GM21576 (cell line): ENCODE measurements around the gene SPINT1.

Experiments used
- ATAC-seq: cut with Tn5 transposase; IDR thresholded peaks from one replicate; pipeline ENCODE4 v1.9.1; 2021; ENCODE audit warnings: mild to moderate bottlenecking, moderate library complexity; ENCODE audit not compliant: unreplicated experiment

SPINT1 gene

DNA sequence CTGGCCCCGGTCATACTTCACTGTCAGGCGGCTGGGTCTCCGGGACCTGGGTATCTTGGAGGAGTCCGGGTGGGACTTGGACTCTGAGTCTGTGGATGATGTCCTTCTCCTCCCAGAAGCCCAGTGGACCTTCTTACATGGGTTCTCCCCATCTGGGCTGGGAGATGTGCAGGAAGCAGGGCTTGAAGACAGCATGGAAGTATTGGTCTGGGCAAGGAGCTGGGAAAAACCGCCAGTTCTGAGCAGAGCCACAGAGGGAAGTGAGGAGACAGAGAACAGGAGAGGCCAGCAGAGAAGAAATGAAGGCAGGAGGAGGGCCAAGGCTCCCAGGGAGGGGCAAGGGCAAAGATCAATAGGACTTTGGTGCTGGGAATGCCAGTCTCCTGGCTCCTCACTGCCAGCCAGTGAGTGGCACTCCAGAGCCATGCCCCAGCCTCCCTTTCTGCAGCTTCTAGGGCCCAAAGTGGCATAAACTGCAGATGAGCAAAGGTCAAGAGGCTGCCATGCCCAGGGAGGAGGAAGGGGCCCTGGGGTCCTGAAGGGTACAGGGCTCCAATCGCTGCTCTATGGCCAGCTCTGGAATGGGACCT, 15.3 kb upstream of the SPINT1 start, which contains the start of gene PPP1R14D:
TSS of gene PPP1R14D (minus strand) at position 262 of the 590 bp plus-strand sequence. CDS start at position 195, 67 bp downstream.
- ATAC-seq: no peak

DNA sequence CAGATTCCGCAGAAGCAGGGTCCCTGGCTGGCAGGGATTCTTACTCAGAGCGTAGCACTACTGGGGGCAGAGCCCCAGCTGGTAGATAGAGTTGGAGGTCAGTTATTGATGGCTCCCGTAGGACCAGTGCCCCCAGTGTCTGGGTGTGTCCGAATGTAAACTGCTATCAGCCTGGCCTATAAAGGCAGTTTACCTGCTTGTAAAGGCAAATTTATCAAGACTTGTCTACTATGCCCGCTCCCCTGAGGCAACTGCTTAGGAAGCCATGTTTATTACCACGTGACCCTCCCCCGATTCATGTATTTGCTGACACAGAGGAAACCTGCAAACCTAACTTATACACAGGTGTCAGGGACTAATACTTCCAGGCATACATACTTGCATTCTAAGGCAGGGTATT, 14.7 kb upstream of the SPINT1 start:
- ATAC-seq: no peak

DNA sequence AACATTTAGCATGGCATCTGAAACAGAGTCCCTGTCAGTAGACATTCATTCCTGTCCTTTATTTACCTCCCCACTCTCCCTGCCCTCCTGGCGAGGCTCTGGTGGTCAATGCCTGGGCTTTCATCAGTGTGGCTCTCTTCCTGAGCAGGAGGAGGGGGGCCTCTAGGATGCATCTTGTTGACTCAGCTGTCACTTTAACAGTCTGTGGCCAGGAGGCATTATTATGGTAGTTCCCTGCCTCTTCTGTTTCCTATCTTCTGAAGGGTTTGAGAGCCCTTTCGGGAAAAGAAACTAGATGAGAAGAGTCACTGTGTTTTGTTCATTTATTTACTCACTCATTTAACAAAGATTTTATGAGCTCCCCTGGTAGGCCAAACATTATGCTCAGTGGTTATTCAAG, 13.0 kb upstream of the SPINT1 start:
- ATAC-seq: no peak

DNA sequence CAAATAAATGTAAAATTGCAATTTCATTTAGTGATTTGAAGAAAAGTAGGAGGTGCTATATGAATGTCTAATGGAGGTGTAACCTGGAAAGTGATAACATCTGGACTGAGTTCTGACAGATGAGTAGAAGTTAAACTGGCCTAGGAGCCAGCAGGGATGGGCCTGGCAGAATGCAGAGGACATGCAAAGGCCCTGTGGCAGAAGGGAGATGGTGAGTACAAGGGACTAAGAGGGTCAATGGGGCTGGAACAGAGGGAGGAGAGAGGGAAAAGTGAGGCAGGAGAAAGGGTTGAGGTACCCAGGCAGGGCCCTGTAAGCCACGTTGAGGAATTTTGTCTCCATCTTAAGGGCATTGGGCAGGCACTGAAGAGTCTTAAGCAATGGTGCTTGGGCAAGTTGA, 12.0 kb upstream of the SPINT1 start:
- no peak for ATAC-seq

DNA sequence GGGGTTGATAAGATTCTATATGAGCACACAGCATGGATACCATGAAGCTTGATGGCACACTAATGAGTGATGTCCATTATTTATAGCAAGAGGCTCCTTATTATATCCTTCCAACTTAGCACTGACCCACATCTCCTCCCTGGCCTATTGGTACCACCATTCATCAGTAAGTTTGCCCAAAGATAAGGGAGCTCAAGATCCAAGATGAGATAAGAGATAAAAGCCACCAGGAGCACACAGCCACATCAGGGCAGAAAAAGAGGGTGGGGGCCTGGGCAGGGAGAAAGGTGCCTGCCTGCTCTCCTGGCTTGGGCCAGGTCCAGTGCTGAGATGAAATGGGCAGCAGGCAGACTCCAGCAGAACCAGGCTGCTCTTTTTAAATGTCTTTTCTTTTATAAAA, 10.9 kb upstream of the SPINT1 start:
- ATAC-seq: no peak

DNA sequence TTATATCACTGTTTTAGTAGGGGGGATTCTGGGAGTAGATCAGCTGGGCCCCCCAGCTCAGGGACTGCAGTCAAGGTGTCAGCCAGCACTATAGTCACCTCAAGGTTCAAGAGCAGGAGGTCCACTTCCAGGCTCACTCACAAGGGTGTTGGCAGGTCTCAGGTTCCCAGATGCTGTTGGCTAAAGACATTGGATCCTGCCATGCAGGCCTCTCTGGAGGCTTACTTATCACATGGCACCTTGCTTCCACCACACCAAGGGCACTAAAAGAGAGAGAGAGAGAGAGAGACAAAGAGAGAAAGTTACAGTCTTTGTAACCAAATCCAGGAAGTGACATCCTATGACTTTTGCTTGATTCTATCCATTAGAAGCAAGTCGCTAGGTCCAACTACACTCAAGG, 7.8 kb upstream of the SPINT1 start:
- ATAC-seq: no peak

DNA sequence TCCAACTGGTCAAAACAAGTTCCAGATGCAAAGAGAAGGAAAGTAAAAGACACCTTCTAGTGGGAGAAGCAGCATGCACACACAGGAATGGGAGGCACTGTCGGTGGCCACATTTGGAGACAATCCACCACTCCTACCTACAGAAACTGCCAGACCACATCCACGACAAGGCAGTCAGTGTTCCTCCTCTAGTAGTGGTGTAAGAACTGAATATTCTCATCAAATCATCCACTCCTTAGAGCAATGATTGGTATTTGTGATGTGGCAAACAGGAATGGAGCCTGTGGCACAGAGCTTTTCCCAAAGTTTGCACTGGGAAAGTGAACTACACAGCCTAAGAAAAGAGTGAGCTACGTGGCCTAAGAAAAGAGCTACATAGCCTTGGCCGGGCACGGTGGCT, 5.1 kb upstream of the SPINT1 start:
- no peak for ATAC-seq

DNA sequence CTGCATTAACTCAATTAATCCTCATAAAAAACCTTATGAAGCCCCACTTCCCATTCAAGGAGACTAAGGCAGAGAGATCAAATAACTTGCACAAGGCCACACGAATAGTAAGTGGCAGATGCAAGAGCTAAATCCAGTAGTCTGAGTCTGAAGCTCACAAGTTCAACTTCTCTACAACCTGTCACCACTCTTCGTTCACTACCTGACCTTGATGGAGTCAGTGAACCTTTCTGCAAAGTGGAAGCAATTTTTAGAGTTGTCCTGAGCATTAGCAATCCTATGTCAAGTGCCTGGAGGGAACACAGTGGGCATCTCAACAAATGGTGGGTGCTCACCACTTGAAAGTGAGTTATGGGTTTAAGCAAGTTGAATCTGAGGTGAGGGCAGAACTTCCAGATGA, 2.1 kb upstream of the SPINT1 start:
- no peak for ATAC-seq

DNA sequence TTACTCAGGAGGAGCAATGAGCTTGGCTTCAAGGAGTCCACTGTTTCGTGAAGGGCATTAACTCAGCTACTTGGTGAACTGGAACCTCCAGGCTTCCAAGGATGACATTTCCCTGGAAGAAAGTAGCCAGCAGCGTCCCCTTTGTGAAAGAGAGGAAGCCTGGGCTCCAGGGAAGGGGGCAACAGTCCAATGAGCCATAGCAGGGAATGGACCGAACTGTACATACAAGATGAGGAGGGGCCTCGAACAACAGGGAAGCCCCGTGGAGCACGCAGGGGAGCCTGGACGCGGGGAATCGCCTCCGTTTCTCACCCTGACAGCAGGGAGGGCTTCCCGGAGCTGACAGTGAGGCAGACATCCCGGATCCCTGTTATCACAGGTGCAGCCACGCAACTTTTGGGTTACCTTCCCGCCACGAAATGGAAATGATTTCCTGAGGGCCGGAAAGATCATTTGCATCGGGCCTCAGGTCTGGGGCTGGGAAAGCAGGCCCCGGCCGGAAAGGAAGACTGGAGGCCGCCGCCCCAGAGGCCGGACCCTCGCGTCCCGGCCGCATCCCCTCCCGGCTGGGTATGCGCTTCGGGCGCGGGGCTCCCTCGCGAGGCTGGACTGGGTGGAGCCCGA, 475 bp upstream of the SPINT1 start:
- no peak for ATAC-seq

DNA sequence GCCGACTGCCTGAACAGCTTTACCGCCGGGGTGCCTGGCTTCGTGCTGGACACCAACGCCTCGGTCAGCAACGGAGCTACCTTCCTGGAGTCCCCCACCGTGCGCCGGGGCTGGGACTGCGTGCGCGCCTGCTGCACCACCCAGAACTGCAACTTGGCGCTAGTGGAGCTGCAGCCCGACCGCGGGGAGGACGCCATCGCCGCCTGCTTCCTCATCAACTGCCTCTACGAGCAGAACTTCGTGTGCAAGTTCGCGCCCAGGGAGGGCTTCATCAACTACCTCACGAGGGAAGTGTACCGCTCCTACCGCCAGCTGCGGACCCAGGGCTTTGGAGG, 815 bp downstream of the SPINT1 start:
- ATAC-seq: no peak

DNA sequence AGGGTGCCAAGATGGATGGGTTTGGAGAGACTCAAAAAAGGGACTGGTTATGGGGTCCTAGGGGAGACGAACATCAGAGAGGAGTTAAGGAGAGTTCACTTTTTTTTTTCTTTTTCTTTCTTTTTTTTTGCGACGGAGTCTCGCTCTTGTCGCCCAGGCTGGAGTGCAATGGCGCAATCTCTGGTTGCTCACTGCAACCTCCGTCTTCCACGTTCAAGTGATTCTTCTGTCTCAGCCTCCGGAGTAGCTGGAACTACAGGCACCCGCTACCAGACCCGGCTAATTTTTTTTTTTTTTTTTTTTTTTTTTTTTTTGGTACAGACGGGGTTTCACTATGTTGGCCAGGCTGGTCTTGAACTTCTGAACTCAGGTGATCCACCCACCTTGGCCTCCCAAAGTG, 1.2 kb downstream of the SPINT1 start:
- ATAC-seq: no peak

DNA sequence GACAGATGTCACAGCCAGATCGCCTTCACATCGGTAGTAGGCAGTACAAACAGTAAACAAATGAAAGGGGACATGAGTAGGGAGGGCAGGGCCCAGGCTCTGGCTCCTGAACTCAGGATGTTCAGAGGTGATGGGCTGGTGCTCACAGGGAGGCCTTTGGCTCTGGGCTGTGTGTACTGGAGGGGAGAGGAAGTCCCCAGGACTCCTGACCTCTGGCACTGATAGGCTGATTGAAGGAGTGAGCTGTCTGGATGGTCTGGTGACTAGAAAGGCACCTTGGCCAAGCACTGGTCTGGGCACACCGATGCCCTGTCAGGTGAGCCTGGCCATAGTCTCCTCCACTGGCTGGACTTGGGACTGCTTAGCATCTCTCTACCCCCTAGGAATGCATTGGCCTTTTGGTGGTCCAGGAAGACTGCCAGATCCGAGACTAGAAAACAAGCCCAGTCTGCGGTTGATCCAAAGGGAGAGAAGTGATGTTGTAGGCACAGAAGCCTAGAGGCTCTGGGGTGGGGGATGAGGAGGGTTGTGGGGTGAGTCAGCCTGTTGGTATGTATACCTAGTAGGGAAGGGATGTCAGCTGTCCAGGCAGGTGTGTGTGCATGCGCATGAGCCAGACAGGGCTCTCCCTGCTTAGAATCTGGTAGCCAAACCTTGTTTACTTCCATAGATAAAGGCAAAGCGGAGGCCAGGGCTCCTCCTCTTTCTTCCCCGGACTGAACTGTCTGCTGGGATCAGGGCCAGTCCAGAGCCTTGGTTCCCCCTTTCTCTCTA, 1.9 kb downstream of the SPINT1 start:
- no peak for ATAC-seq

DNA sequence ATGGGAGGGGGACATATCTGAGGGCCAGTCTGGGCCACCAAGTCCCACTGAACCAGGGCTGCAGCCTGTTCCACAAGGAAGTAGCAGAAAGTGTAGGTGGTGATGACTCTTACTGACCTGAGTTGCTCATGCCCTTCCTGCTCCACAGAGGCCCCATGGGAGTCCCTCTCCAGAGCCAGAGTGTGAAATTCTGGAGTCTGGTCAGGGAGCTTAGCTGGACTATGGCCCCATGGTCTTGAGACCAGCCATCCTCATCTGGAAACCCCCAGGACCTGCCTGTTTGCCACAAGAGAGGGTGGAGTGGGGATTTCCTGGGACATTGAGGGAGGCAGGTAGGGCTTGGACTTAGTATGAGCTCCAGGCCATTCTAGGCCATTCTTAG, 3.0 kb downstream of the SPINT1 start:
- no peak for ATAC-seq

DNA sequence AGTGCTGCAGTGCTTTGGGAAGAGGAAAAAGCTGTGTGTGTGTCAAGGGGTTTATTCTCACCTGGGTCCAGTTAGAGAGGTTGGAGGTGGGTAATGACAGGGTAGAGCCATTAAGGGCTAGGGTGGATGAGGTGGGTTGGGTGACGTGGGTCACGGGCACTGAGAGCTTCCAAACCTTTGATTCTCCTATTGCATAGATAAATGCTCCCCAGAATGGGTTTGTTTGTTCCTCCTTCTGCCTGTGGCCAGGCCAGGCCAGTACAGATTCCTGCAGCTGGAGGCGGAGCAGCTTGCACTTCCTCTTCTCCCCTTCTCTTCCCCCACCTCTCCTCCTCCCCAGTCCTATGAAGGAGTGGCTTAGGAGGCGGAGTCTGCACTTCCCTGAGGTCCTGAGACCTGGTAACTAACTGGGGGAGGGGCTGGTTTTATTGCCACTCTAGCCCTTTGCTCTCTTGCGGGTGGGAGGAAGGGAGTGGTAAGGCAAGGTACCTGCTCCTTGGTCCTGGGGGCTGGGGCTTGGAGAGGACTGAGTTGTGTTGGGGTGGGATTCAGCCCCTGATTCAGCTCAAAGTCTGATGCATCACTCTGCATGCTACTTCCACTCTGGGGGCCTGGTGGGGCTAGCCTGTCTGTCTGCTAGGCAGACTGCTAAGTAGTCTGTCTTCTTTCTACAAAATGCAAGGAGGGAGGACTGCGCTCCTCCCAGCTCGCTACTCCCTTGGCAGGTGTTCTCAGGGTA, 3.5 kb downstream of the SPINT1 start:
- no peak for ATAC-seq

DNA sequence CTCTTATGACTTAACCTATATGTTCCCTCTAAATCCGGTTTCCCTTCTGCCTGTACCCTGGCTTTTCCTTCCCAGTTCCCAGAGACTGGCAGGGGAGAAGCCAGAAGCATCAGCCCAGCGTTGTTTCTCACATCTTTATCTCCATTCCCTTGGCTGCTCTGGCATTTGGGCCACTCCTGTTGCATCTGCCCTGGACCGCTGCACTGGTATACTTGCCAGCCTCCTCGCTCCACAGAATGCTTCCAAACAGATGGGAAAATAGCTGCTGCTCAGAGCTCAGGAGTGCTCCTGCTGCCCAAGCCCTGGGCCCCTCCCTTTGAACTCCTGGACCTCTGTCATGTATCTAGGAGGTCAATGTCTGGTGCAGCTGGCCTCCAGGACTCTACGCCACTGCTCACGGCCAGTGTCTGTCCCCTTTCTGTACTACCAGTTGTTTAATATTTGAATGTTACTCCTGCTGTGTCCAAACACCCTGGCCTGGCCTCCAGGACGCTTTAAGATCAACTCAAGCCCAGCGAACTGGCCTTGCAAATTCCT, 6.8 kb downstream of the SPINT1 start:
- no peak for ATAC-seq

DNA sequence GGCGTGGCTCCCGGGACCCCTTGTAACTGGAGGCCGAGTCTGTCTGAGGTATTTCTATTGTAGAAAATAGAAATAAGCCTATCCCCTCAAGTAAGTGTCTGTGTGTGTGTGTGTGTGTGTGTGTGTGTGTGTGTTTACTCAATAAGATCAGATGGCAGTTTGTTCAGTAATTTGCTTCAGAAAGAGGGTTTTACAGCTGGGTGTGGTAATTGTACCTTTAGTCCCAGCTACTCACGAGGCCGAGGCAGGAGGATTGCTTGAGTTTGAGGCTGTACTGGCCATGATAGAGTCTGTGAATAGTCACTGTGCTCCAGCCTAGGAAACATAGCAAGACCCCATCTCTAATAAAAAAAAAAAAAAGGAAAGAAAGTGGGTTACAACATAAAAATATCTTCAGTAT, 8.7 kb downstream of the SPINT1 start:
- ATAC-seq: no peak

DNA sequence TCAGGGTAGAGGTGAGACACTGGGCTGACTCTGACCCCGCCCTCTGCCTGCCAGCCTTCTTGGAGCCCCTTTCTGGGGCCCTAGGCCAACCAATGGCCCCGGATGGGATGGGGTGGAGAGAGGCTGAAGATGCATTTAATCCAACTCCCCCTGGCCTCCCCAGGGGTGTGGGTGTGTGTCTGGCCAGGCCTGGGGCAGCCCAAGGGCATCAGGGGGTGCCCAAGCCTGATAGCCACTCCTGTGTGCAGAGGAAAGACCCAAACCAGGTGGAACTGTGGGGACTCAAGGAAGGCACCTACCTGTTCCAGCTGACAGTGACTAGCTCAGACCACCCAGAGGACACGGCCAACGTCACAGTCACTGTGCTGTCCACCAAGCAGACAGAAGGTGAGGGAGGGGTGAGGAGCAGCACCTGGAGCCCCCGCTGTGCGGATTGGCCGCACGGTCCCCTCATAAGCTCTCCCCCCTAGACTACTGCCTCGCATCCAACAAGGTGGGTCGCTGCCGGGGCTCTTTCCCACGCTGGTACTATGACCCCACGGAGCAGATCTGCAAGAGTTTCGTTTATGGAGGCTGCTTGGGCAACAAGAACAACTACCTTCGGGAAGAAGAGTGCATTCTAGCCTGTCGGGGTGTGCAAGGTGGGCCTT, 9.5 kb downstream of the SPINT1 start:
- no peak for ATAC-seq

DNA sequence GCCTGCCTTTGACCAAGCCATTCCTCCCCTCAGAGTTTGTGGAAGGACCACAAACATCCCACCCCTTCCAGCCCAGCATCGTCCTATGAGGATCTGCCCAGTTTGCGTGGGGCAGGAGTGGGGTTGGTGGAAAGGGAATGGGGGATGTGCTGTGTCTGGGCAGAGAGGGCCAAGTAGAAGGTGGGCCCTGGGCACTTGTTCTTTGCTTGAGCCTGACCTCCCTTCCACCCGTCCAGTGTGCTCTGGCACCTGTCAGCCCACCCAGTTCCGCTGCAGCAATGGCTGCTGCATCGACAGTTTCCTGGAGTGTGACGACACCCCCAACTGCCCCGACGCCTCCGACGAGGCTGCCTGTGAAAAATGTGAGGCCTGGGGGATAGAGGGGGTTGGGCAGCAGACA, 10.3 kb downstream of the SPINT1 start:
- no peak for ATAC-seq

DNA sequence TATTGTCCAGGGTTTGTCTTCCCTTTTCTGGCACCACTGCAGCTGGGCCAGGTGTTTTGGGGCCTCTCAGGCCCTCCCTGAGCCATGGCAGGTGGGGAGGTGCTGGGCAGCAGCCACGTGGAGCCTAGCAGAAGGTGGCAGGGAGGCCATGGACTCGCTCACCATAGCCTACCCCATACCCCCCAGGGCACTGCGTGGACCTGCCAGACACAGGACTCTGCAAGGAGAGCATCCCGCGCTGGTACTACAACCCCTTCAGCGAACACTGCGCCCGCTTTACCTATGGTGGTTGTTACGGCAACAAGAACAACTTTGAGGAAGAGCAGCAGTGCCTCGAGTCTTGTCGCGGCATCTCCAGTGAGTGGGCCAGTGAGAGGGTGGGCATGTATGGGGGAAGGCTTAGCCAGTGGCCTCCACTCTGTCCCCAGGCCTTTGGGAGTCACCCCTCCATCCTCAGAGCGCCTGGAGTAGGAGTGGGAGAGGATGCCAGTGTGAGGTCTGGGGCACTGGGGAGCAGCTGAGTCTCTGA, 11.9 kb downstream of the SPINT1 start:
- ATAC-seq: no peak

DNA sequence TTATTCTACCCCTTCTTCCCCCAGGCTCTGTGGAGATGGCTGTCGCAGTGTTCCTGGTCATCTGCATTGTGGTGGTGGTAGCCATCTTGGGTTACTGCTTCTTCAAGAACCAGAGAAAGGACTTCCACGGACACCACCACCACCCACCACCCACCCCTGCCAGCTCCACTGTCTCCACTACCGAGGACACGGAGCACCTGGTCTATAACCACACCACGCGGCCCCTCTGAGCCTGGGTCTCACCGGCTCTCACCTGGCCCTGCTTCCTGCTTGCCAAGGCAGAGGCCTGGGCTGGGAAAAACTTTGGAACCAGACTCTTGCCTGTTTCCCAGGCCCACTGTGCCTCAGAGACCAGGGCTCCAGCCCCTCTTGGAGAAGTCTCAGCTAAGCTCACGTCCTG, 12.9 kb downstream of the SPINT1 start:
- no peak for ATAC-seq
